Astrocyte (in vitro differentiated cells and primary cell): ENCODE data around the gene DISP3.

ENCODE experiments used
- EZH2 ChIP-seq: IDR thresholded peaks from 2 replicates; pipeline ENCODE4 v1.6.1; 2012; ENCODE audit warnings: mild to moderate bottlenecking, low read length, inconsistent platforms; ENCODE audit not compliant: insufficient read depth
- TF ChIP-seq, protein P1 (sequence below): IDR thresholded peaks from 2 replicates; pipeline ENCODE4 v1.5.1; 2011; ENCODE audit warnings: low read depth, mild to moderate bottlenecking, inconsistent platforms, low read length, moderate library complexity; ENCODE audit not compliant: insufficient read depth

DNA sequence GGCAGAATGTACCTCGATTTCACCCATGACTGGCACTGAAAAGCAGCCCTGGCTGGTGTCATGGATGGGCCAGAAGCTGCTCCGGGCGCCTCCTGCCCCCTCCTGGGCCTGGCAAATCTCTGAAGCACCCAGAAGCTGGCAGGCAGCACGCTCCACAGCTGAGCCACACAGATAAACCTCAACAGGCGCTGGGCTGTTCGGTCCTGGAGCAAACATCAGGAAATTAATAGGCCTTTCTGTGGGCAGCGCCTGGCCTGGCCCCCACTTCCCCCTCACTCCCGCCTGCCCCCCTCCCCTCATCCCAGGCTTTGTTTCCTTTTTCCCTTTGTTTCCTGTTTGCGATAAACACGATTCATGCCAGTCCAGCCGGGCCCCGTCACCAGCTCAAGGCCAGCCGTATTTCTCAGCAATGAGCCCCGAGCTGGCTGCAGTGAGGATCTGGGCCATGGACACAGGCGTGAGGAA is 20.1 kb upstream of the DISP3 start:
- TF ChIP-seq, protein P1, sequence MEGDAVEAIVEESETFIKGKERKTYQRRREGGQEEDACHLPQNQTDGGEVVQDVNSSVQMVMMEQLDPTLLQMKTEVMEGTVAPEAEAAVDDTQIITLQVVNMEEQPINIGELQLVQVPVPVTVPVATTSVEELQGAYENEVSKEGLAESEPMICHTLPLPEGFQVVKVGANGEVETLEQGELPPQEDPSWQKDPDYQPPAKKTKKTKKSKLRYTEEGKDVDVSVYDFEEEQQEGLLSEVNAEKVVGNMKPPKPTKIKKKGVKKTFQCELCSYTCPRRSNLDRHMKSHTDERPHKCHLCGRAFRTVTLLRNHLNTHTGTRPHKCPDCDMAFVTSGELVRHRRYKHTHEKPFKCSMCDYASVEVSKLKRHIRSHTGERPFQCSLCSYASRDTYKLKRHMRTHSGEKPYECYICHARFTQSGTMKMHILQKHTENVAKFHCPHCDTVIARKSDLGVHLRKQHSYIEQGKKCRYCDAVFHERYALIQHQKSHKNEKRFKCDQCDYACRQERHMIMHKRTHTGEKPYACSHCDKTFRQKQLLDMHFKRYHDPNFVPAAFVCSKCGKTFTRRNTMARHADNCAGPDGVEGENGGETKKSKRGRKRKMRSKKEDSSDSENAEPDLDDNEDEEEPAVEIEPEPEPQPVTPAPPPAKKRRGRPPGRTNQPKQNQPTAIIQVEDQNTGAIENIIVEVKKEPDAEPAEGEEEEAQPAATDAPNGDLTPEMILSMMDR: no peak
- TF ChIP-seq EZH2: no peak
